Tibial artery (tissue), 4 donors: Measurements from ENCODE around the gene KRTAP2-3.
"Not testable (repeated sequence)": the region's sequence is repeated elsewhere in the genome, so short reads cannot be mapped to it uniquely, and the experiment has no call there.

Source experiments
- DNase-seq, 2 donors: peaks; one replicate each; pipeline ENCODE4 v3.0.0-alpha.2; 2019
- H3K27ac ChIP-seq, 2 donors: fragments of 200-600 bp; sonication (generic) in 1 of 2; 1 replicate in 1 of 2; 2 replicates in 1 of 2; pipeline ENCODE4 v1.5.1; 2018 to 2019; ENCODE audit warnings: mild to moderate bottlenecking in 1 of 2
- H3K27me3 ChIP-seq, 2 donors: fragments of 200-600 bp; sonication (generic) in 1 of 2; one replicate each; pipeline versions ENCODE4 v1.5.1 to v1.6.0; 2016 to 2019
- H3K36me3 ChIP-seq, 3 donors: fragments of 200-600 bp; sonication (generic) in 2 of 3; one replicate each; pipeline ENCODE4 v1.5.1; 2016 to 2019; ENCODE audit warnings: mild to moderate bottlenecking in 2 of 3
- H3K4me1 ChIP-seq, 4 donors: fragments of 200-600 bp; sonication (generic) in 2 of 4; 1 replicate in 3 of 4; 2 replicates in 1 of 4; pipeline ENCODE4 v1.5.1; 2016 to 2019
- H3K4me3 ChIP-seq, 2 donors: fragments of 200-600 bp; sonication (generic) in 1 of 2; 1 replicate in 1 of 2; 2 replicates in 1 of 2; pipeline ENCODE4 v1.5.1; 2018 to 2019; ENCODE audit warnings: mild to moderate bottlenecking in 2 of 2
- H3K9me3 ChIP-seq, 3 donors: fragments of 200-600 bp; sonication (generic) in 1 of 3; one replicate each; pipeline ENCODE4 v1.5.1; 2016 to 2019
- CTCF ChIP-seq, 2 experiments: fragments of 200-600 bp in 1 of 2; fragments of 450-650 bp in 1 of 2; IDR thresholded peaks; one replicate each; pipeline ENCODE4 v1.5.1; 2017 to 2019; ENCODE audit warnings: antibody characterized with exemption in 2 of 2, mild to moderate bottlenecking in 1 of 2, moderate library complexity in 1 of 2
- intact Hi-C: fragments of 100-400 bp; cut with DNase I; formaldehyde crosslinking; loops from one replicate; pipeline ENCODE4 v1.15.0; 2023; ENCODE audit warnings: low total_unique reads

The KRTAP2-3 gene

GRCh38 chr17:41058741-41059140 lies 1.2 kb downstream of the KRTAP2-3 start:
- intact Hi-C loops: no loop called here
- no peak overlapping the region for H3K4me3 ChIP-seq
- H3K4me1 ChIP-seq: peaks cover 0 to 34% (median 11%) of the 10 kb centered on the region in 4 donors
- no peak for TF ChIP-seq CTCF (IDR thresholded peaks at IDR 0.05)
- no peak for DNase-seq
- H3K9me3 ChIP-seq: no peaks in the 10 kb centered on the region
- H3K27ac ChIP-seq: no peak overlapping the region
- H3K36me3 ChIP-seq: no peaks in the 10 kb centered on the region
- no peaks in the 10 kb centered on the region for H3K27me3 ChIP-seq

DNA sequence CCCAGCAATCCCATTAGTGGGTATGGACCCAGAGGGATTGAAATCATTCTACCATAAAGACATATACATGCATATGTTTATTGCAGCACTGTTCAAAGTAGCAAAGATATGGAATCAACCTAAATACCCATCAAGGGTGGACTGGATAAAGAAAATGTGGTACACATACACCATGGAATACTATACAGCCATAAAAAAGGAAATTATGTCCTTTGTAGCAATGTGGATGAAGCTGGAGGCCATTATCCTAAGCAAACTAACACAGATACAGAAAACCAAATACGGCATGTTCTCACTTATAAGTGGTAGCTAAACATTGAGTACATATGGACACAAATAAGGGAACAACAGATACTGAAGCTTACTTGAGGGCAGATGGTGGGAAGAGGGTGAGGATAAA lies 2.4 kb downstream of the KRTAP2-3 start:
- DNase-seq: no peak
- H3K4me1 ChIP-seq: peaks cover 0 to 25% (median 11%) of the 10 kb centered on the region in 4 donors
- H3K27me3 ChIP-seq: no peaks in the 10 kb centered on the region
- no peaks in the 10 kb centered on the region for H3K9me3 ChIP-seq
- no peak overlapping the region for H3K4me3 ChIP-seq
- TF ChIP-seq CTCF (IDR thresholded peaks at IDR 0.05): no peak
- H3K27ac ChIP-seq: no peak overlapping the region
- H3K36me3 ChIP-seq: no peaks in the 10 kb centered on the region
- intact Hi-C loops: no loop called here

GRCh38 chr17:41055130-41055529 lies 4.8 kb downstream of the KRTAP2-3 start, which contains the start of gene KRTAP2-2:
Gene KRTAP2-2 (minus strand): TSS chr17:41055230. CDS start chr17:41055211, 19 bp downstream.
- H3K4me3 ChIP-seq, DNase-seq, H3K36me3 ChIP-seq, H3K4me1 ChIP-seq, intact Hi-C loops, H3K27ac ChIP-seq, H3K27me3 ChIP-seq, H3K9me3 ChIP-seq: not testable (repeated sequence)

- DNase-seq, H3K9me3 ChIP-seq, H3K4me1 ChIP-seq, intact Hi-C loops, H3K36me3 ChIP-seq, H3K27ac ChIP-seq, H3K27me3 ChIP-seq, H3K4me3 ChIP-seq: not testable (repeated sequence)
Observed at GRCh38 chr17:41054556-41054955, 5.4 kb downstream of the KRTAP2-3 start.

DNA sequence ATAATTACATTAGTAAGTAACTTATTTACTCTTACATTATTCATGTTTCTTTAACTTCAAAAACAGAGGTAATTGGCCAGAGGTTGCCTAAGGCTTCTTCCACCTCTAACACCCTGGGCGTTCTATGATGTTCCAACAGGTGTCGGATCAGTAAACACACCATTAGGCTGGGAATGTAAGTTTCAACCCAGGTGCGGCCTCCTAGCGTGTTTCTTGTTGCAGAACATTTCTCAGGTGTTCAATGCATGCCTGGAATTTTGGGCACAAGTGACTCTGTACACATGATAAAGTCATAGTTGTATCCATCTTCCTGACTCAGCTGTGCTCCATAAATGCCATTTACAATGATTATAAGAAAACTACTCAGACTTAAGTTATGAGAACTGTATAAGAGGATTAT lies 5.9 kb downstream of the KRTAP2-3 start:
- H3K27me3 ChIP-seq: no peaks in the 10 kb centered on the region
- TF ChIP-seq CTCF (IDR thresholded peaks at IDR 0.05): no peak
- intact Hi-C loops: no loop called here
- H3K4me1 ChIP-seq: no peaks in the 10 kb centered on the region
- H3K9me3 ChIP-seq: no peaks in the 10 kb centered on the region
- H3K4me3 ChIP-seq: no peak overlapping the region
- no peak overlapping the region for H3K27ac ChIP-seq
- DNase-seq: no peak
- no peaks in the 10 kb centered on the region for H3K36me3 ChIP-seq

DNA sequence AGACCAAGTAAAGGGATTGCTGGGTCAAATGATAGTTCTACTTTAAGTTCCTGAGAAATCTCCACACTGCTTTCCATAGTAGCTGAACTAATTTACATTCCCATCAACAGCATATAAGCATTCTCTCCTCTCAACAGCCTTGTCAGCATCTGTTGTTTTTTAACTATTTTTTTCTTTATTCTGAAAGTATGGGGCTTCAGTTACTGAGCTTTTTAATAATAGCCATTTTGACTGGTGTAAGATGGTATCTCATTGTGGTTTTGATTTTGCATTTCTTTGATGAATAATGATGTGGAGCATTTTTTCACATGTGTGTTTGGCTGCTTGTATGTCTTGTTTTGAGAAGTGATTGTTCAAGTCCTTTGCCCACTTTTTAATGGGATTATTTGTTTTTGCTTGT lies 7.3 kb downstream of the KRTAP2-3 start:
- TF ChIP-seq CTCF (IDR thresholded peaks at IDR 0.05): no peak
- Histone ChIP-seq H3K27ac (no peak overlapping the region), H3K36me3 (no peaks in the 10 kb centered on the region), H3K4me3 (no peak overlapping the region), H3K4me1 (no peaks in the 10 kb centered on the region), H3K27me3 (peaks cover 0 to 2% of the 10 kb centered on the region in 2 donors), H3K9me3 (no peaks in the 10 kb centered on the region)
- no peak for DNase-seq
- intact Hi-C loops: no loop called here

- no peak overlapping the region for H3K4me3 ChIP-seq
- no peak overlapping the region for H3K27ac ChIP-seq
- intact Hi-C loops: no loop called here
- H3K36me3 ChIP-seq: no peaks in the 10 kb centered on the region
- DNase-seq: no peak
- peaks cover 0 to 2% of the 10 kb centered on the region in 2 donors for H3K27me3 ChIP-seq
- no peak for TF ChIP-seq CTCF (IDR thresholded peaks at IDR 0.05)
- H3K4me1 ChIP-seq: no peaks in the 10 kb centered on the region
- H3K9me3 ChIP-seq: no peaks in the 10 kb centered on the region
Observed at GRCh38 chr17:41049110-41049509, 10.8 kb downstream of the KRTAP2-3 start.
